ENCODE data around the gene KLHL12. TPM values are rescaled to one million over a fixed set of nuclear protein-coding genes. Genes with fewer than 3 reads are reported as not detected.

KLHL12 gene
- total RNA-seq, 1 experiment from 2014 or later, result 33.8 TPM

GRCh38 chr1:202967684-202968281 lies 40.7 kb upstream of the KLHL12 start:
- intact Hi-C loops (cut with micrococcal nuclease), result no loop called here
- CTCF ChIA-PET, result no interaction called here
- peak overlapping the region; percentile 70 for H3K4me2 ChIP-seq (ENCODE audit: low read length)
- no peaks in the 10 kb centered on the region for H3K27me3 ChIP-seq (ENCODE audit: insufficient read depth, low read length)
- ATAC-seq (no peak), DNase-seq (ENCODE audit: low read depth, low spot score) (no peak)
- no peaks in the 10 kb centered on the region for H4K20me1 ChIP-seq (ENCODE audit: insufficient read depth)
- H3K9ac ChIP-seq (ENCODE audit: low read length), result no peak overlapping the region
- peaks cover 10 to 23% of the 10 kb centered on the region in 2 experiments for H3K4me1 ChIP-seq (ENCODE audit: control insufficient read depth in 1 of 2, insufficient read depth in 2 of 2, low read length in 2 of 2)
- RAD21 ChIA-PET (ENCODE audit: low non-redundant PET in 1 of 2, low total read pairs in 2 of 2, uncharacterized antibody in 2 of 2, unreplicated experiment in 2 of 2), result no interaction called here
- H2AFZ ChIP-seq (ENCODE audit: low read depth, low read length, poor library complexity, severe bottlenecking), result peak overlapping the region; percentile 73
- peak overlapping the region; percentile 41; the same call in 1 of the 2 replicates for H3K27ac ChIP-seq (ENCODE audit: low read depth, low read length)
- no peaks in the 10 kb centered on the region for H3K36me3 ChIP-seq (ENCODE audit: control insufficient read depth in 1 of 2, insufficient read depth in 2 of 2, low read length in 2 of 2)
- H3K79me2 ChIP-seq (ENCODE audit: insufficient read depth, low read length), result peaks cover 5% of the 10 kb centered on the region; the same call in 1 of the 2 replicates
- BruUV-seq (replicated peaks), result no TSS peak
- no peak for TF ChIP-seq TCF7L2 (IDR thresholded peaks at IDR 0.05; ENCODE audit: borderline replicate concordance, extremely low read depth, insufficient read depth, insufficient read length)
- no peak for TF ChIP-seq YY1 (IDR thresholded peaks at IDR 0.05; ENCODE audit: extremely low read depth, insufficient replicate concordance, low read depth, low read length)
- no peak for TF ChIP-seq EZH2 (IDR thresholded peaks at IDR 0.05)
- no peak for TF ChIP-seq CEBPB (IDR thresholded peaks at IDR 0.05; ENCODE audit: low read depth)
- no peak for TF ChIP-seq POLR2AphosphoS5 (IDR thresholded peaks at IDR 0.05; ENCODE audit: low read depth, low read length)
- no peak for TF ChIP-seq SIN3A (IDR thresholded peaks at IDR 0.05; ENCODE audit: low read depth)
- TF ChIP-seq SP1 (IDR thresholded peaks at IDR 0.05; ENCODE audit: low read depth), result no peak
- no peak for TF ChIP-seq SRF (IDR thresholded peaks at IDR 0.05; ENCODE audit: low read depth)
- TF ChIP-seq RAD21 (IDR thresholded peaks at IDR 0.05; ENCODE audit: low read depth), result no peak
- no peak for TF ChIP-seq EGR1 (IDR thresholded peaks at IDR 0.05; ENCODE audit: low read depth)
- no peak for TF ChIP-seq ZBTB33 (IDR thresholded peaks at IDR 0.05; ENCODE audit: extremely low read depth, insufficient replicate concordance, low read length)
- TF ChIP-seq REST (IDR thresholded peaks at IDR 0.05; ENCODE audit: low read depth), result no peak
- no peak for TF ChIP-seq ATF3 (IDR thresholded peaks at IDR 0.05)
- no peak for TF ChIP-seq ZNF274 (IDR thresholded peaks at IDR 0.05; ENCODE audit: low read depth, low read length)
- TF ChIP-seq FOSL1 (IDR thresholded peaks at IDR 0.05; ENCODE audit: low read depth), result no peak
- H3K9me3 ChIP-seq (ENCODE audit: control insufficient read depth in 1 of 2, insufficient read depth in 1 of 2, low read depth in 1 of 2, low read length in 2 of 2), result no peaks in the 10 kb centered on the region
- H3K4me3 ChIP-seq (replicated peaks in 1 of 2; ENCODE audit: low read depth in 1 of 2, low read length in 2 of 2), result peak overlapping the region; percentile 30 to 93
- POLR2A ChIA-PET, result interaction anchor here (0.7 to 1.0 kb wide), 2 partner anchors 9 to 25 kb away, joined by 3 read pairs; no protein-coding TSS in a partner anchor
- no peaks in the 10 kb centered on the region for H3K9me2 ChIP-seq (ENCODE audit: insufficient read depth)
